Neural crest cell (in vitro differentiated cells): ENCODE measurements around the gene ATP6V0C. TPM values are rescaled to one million over a fixed set of nuclear protein-coding genes. Genes with fewer than 3 reads are reported as not detected.

ENCODE experiments used
- DNase-seq: peaks from one replicate; pipeline ENCODE4 v3.0.0; 2021; ENCODE audit warnings: low read depth, mixed read lengths, low spot score
- H3K27ac Mint-ChIP-seq: one replicate; pipeline ENCODE4 v1.8.0; 2021; ENCODE audit warnings: mild to moderate bottlenecking, mixed read lengths; ENCODE audit not compliant: unreplicated experiment
- H3K27me3 Mint-ChIP-seq: 2 replicates; pipeline ENCODE4 v1.8.0; 2021; ENCODE audit warnings: low read depth, mild to moderate bottlenecking, mixed read lengths
- H3K36me3 Mint-ChIP-seq: 2 replicates; pipeline ENCODE4 v1.8.0; 2021; ENCODE audit warnings: low read depth, mild to moderate bottlenecking, mixed read lengths
- H3K4me1 Mint-ChIP-seq: 2 replicates; pipeline ENCODE4 v1.8.0; 2021; ENCODE audit warnings: mixed read lengths
- H3K4me3 Mint-ChIP-seq: one replicate; pipeline ENCODE4 v1.8.0; 2021; ENCODE audit warnings: mild to moderate bottlenecking, mixed read lengths
- H3K9me3 Mint-ChIP-seq: 2 replicates; pipeline ENCODE4 v1.8.0; 2021; ENCODE audit warnings: mixed read lengths
- total RNA-seq: library from RNA; stranded (reverse); gene quantifications from 2 replicates; pipeline ENCODE4 v1.2.1, GENCODE V29; 2021
- TF ChIP-seq, protein P1 (sequence below): fragments of 200-600 bp; sonication (generic); conservative IDR thresholded peaks from 2 replicates; pipeline ENCODE4 v1.5.0; 2021; ENCODE audit warnings: antibody characterized with exemption, mild to moderate bottlenecking

The ATP6V0C gene
- total RNA-seq, 1 donor from 2014 or later, result 154 TPM

DNA sequence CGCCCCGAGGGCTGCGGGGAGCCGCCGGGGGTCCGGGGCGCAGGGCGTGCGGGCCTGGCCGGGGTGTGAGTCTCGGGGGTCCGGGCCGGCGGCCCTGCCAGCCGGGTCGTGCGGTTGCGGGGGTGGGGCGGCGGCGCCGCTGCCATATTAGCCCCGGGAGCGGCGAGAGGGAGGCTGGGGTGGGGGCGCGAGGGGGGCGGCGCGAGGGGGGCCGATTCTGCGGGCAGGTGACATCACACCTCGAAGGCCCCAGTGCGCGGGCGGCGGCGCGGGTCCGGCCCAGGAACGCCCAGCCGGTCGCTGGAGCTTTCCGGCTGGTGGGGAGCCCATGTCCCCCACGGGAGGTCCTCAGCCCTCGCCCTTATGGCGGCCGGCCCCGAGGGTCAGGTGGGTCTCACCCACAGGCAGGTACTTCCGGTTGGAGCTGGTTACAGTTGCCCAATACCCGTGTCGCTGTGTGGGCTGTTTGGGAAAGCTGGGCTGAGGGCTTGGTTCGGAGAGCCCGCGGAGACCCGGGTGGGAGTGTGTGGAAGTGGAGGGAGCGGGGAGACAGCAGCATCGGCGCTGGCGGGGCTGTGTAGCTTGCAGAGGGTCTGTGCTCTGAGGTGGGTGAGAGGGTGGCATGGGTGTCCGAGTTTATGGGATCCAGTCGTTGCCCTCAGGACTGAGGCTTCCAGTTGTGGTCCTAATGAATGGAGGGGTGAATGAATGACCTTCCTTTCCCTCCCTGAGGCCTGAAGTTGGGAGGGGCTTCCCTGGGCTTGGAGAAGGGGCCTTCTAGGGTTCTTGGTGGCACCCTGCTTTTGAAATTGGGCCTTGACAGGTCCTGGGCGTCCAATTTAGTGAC, 804 bp downstream of the ATP6V0C start:
- H3K4me1 Mint-ChIP-seq, result peaks cover 53% of the 10 kb centered on the region

DNA sequence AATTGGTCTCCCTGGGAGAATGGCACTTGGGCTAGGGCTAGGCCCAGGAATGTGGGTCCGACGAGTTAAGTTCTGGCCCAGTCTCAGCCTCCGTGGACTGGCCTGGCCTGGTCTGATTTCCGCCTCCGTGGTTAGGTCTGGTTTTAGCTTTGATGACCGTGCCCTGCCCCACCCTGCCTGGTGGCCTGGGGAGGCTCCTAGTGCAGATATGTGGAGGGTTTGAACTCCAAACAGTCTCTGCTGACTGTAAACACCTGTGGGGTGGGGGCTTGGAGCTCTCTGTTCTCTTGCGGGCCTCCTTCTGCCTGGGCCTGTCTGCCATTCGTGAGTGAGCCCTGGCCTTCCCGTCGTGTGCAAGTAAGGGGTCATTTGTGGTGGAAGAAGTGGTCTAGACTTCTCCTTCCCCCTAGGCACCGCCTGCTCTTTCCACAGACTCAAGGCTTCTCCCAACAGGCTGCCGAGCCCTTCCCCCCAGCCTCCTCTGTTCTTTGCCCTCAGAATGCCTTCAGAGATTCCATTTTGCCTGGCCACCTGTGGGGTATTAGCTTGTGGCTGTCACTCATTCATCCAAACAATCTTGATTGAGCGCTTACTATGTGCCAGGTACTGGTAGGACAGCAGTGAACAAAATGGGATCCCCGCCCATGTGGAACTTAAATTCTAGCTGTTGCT, 1.6 kb downstream of the ATP6V0C start:
- H3K27ac Mint-ChIP-seq, result peak overlapping the region; percentile 90
- no peaks in the 10 kb centered on the region for H3K36me3 Mint-ChIP-seq
- DNase-seq, result no peak
- peaks cover 3% of the 10 kb centered on the region for H3K27me3 Mint-ChIP-seq
- TF ChIP-seq, protein P1, sequence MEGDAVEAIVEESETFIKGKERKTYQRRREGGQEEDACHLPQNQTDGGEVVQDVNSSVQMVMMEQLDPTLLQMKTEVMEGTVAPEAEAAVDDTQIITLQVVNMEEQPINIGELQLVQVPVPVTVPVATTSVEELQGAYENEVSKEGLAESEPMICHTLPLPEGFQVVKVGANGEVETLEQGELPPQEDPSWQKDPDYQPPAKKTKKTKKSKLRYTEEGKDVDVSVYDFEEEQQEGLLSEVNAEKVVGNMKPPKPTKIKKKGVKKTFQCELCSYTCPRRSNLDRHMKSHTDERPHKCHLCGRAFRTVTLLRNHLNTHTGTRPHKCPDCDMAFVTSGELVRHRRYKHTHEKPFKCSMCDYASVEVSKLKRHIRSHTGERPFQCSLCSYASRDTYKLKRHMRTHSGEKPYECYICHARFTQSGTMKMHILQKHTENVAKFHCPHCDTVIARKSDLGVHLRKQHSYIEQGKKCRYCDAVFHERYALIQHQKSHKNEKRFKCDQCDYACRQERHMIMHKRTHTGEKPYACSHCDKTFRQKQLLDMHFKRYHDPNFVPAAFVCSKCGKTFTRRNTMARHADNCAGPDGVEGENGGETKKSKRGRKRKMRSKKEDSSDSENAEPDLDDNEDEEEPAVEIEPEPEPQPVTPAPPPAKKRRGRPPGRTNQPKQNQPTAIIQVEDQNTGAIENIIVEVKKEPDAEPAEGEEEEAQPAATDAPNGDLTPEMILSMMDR, result no peak
- peaks cover 58% of the 10 kb centered on the region for H3K4me1 Mint-ChIP-seq
- peak overlapping the region; percentile 96 for H3K4me3 Mint-ChIP-seq
- no peaks in the 10 kb centered on the region for H3K9me3 Mint-ChIP-seq

More for the DNA sequence above, 804 bp downstream of the ATP6V0C start:
- peaks cover 1% of the 10 kb centered on the region for H3K27me3 Mint-ChIP-seq
- peak overlapping the region; percentile 96 for H3K4me3 Mint-ChIP-seq
- H3K27ac Mint-ChIP-seq, result peak overlapping the region; percentile 90
- no peak for DNase-seq
- TF ChIP-seq, protein P1, result no peak
- H3K36me3 Mint-ChIP-seq, result no peaks in the 10 kb centered on the region
- H3K9me3 Mint-ChIP-seq, result no peaks in the 10 kb centered on the region

DNA sequence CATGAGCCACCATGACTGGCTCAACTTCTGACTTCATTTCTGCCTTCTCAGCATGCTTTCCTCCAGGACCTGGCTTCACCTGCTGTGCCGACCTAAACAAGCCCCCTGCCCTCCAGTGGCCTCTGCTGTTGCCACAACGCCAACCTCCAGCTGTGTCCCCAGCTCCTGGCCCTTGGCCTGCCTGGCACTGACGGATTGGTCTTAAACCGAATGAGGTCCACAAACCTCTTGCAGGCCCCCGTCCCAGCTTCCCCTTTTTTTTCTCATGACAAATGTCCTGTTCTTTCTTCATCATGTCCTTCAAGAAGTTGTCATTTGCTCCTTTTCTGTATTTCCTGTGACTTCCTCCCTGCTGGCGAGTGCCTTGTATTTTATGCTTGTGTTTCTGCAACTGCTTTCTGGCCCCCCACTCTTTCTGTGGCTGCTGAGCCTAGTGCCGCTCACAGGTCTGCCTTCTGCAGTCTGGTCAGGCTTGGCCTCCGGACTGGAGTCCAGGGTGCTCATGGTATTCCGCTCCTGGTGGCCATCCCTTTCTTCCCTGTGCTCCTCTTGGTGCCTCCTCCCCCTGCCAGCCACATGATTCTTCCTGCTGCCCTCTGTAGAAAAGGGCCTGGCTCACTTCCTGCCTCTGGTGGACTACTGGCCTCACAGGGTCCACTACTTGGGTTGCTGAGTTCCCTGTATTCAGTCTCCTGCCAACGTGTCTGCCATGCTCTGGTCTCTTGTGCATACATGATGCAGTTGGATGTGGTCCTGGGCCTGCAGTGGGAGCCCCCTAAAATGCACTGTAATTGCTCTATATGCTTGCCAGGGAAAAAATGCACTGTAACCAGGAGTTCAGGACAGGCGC, 2.9 kb downstream of the ATP6V0C start:
- peaks cover 59% of the 10 kb centered on the region for H3K4me1 Mint-ChIP-seq
- no peak for DNase-seq
- peak overlapping the region; percentile 96 for H3K4me3 Mint-ChIP-seq
- no peaks in the 10 kb centered on the region for H3K9me3 Mint-ChIP-seq
- peak overlapping the region; percentile 81 for H3K27ac Mint-ChIP-seq
- TF ChIP-seq, protein P1, result no peak
- H3K27me3 Mint-ChIP-seq, result peaks cover 7% of the 10 kb centered on the region
- H3K36me3 Mint-ChIP-seq, result no peaks in the 10 kb centered on the region

DNA sequence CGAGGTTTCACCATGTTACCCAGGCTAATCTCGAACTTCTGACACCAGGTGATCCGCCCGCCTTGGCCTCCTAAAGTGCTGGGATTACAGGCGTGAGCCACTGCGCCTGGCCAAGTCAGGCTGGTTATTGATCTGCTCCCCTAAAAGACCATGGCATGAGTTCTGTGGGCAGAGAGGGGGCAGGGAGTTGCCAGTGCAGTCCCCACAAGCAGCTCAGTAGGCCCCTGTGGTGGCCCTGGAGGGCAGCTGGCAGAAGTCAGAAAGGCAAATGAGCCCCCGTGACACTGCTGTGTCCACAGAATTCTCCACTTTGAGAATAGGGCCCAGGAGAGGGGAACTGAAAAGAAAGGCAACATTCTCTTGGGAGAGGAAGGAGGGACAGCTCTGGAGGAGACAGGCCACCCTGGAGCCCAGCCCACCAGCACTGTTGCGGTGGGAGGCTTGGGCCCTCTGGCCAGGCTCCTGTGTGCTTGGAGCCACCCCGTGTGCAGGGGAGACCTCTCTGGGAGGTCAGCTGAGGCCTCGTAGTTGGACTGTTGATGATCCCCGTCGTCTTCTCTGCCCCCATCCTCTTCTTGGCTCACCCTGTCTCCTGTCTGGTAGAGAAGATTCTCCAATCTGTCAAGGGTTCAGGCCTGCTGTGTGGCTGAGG, 4.3 kb downstream of the ATP6V0C start:
- Mint-ChIP-seq H3K4me3 (peak overlapping the region; percentile 96), H3K36me3 (no peaks in the 10 kb centered on the region), H3K4me1 (peaks cover 48% of the 10 kb centered on the region), H3K27ac (no peak overlapping the region), H3K9me3 (no peaks in the 10 kb centered on the region), H3K27me3 (peaks cover 7% of the 10 kb centered on the region)
- TF ChIP-seq, protein P1, result no peak
- DNase-seq, result no peak
